HG02798 (cell line): ENCODE measurements around the gene ERGIC3.

Experiments used
- ATAC-seq: cut with Tn5 transposase; IDR thresholded peaks from one replicate; pipeline ENCODE4 v1.9.1; 2021; ENCODE audit warnings: mild to moderate bottlenecking; ENCODE audit not compliant: unreplicated experiment, poor library complexity

Gene ERGIC3

DNA sequence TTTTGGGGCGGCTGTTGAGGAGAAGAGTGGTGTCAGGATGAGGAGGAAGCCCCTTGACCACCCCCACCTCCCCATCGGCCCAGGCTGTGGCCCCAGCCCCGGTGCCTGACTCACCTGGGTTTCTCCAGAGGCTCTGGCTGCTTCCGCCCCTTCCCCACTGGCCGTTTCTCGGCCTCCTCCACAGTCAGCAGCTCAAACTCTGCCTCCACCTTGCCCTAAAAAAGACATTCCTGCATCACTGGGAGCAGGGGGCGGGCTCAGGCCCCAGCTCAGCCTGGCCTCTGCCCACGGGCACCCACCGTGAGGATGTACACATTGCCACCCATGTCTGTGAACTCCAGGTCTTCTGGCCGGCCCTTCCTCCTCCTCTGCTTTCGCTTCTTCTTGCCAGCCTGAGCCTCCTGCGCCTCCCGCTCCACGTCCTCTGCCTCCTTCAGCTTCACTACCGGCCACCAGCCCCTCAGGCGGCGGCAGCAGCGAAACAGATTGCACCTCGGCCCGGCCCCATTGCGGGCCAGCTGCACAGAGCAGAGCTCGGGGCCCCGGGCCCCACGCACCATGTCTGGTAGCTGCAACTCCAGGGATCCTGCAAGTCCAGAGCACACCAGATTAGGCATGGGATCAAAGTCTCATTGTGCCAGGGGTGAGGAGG is 17.3 kb downstream of the ERGIC3 start:
- ATAC-seq = no peak

DNA sequence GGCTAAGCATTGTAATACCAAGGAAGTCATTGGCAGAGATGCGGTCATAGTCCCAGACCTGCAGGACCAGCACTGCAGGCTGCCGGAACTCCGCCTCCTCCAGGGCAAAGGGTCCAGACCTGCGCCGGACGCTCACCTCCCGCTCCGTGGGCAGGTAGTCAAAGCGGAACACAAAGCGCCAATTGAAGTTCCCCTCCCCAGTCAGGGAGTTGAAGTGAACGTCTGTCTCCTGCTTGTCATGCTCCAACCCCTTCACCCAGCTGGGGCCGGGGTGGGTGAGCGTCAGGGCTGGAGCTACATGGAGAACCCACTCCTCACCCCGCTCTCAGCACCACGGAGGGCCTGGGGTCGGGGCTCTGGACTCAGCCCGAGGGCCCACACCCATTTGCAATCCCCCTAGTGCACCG is 18.2 kb downstream of the ERGIC3 start:
- no peak for ATAC-seq

- ATAC-seq = no peak
These were observed 18.7 kb downstream of the ERGIC3 start for GRCh38 chr20:35560541-35560940.

DNA sequence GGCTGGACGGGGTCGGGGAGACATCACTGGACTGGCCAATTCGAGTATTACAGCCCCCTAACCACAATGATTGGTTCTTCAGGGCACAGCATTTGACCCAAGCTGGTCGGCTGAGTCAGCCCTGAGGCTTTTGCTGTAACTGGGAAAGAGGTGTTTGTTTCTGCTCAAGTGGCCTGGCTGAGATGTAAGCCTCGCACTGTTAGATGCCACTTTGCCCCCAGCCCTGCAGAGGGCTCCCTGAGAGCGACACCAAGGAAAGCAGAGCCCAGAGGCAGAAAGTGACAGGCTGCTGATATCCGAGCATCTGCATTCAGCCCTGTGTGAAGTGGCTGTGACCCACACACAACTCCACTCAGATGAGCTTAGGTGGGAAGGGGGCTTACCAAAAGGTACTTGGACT is 19.4 kb downstream of the ERGIC3 start:
- no peak for ATAC-seq

DNA sequence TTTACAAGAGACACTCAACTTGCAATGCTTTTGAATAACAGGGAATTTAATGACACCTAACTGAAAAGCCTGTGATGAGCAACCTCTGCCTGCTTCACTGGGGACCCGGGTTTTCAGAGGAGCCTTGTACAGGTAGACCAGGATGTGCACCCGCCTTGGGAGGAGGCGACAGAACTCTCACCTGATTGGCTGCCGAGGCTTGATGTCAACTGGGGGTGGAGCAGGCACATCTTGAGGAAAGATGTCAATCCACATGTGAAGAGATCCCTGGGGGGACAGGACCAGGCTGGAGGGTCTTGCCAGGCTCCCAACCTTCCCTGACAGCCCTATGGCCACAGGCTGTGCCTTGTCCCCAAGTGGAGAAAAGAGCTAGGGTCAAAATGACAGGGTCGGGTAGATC is 19.8 kb downstream of the ERGIC3 start:
- no peak for ATAC-seq

DNA sequence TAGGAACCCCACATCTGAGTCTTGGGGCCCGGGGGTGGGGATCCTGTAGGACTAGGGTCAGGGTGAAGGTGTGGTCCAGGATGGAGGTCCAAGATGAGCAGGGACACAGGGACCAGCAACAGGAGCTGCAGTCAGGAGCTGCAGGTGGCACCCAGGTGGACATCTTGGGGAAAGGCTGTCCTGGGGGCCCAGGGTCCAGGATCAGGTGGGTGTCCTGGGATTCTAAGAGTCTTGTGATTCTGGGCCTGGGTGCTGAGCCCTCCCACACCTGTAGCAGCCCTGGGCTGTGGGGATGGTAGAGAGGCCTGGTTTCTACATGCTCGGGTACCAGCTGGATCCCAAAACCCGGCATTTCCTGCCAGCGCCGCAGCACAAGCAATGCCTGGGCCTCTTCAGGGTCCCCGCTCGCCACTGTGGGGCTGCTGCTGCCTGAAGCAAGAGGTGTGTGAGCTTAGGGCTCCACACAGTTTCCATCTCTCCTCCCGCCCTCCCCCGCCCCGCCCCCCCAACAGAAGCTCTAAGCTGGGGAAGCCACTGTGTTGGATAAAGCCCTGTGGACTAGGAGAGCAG is 20.7 kb downstream of the ERGIC3 start:
- ATAC-seq = no peak

- ATAC-seq = no peak
These were observed 22.0 kb downstream of the ERGIC3 start for GRCh38 chr20:35563834-35564233.

DNA sequence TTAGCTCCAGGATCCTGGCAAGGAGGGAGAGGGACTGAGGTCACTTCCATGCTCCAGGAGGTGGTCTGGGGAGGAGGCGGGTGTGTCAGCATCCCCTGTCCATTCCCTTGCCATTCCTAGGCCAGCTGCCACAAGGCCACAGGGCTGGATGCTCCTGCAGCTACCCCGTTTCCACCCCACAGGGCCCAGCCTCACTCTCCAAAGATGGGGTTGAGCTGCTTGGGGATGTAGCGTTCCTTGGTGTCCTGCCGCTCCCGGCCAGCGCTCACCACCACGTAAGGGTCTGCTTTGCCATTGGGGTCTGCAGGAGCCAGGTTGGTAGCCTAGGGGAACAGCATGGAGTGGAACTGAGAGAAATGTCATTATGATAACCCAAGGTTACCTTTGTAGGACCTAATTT is 23.0 kb downstream of the ERGIC3 start:
- no peak for ATAC-seq

GRCh38 chr20:35568645-35569044 is 26.8 kb downstream of the ERGIC3 start:
- ATAC-seq = no peak

- ATAC-seq = no peak
These were observed 29.7 kb downstream of the ERGIC3 start for GRCh38 chr20:35571555-35571954.

GRCh38 chr20:35572838-35573237 is 31.0 kb downstream of the ERGIC3 start:
- no peak for ATAC-seq

- no peak for ATAC-seq
These were observed 34.1 kb downstream of the ERGIC3 start for GRCh38 chr20:35575958-35576357.

- no peak for ATAC-seq
These were observed 34.9 kb downstream of the ERGIC3 start for GRCh38 chr20:35576816-35577215.

GRCh38 chr20:35578469-35578868 is 36.6 kb downstream of the ERGIC3 start:
- no peak for ATAC-seq

DNA sequence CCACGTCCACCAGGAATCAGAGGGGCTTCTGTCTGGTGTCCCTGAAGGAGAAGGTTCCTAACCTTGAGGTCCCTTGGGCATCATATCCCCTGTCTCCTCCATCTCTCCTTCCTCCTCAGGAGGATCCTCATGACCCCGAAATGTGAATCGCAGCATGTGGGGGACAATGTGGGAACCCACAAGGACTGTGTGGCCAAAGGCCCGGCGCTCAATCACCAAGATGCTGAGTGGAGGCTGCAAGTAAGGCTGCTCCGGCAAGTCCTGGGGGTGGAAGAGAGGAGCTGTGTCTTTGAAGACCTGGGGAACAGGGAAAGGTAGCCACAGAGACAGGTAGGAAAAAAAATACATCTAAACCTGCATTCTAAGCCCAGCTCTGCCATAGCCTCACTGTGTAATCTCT is 37.3 kb downstream of the ERGIC3 start:
- ATAC-seq = no peak

- ATAC-seq = no peak
These were observed 40.3 kb downstream of the ERGIC3 start for GRCh38 chr20:35582131-35582530.

DNA sequence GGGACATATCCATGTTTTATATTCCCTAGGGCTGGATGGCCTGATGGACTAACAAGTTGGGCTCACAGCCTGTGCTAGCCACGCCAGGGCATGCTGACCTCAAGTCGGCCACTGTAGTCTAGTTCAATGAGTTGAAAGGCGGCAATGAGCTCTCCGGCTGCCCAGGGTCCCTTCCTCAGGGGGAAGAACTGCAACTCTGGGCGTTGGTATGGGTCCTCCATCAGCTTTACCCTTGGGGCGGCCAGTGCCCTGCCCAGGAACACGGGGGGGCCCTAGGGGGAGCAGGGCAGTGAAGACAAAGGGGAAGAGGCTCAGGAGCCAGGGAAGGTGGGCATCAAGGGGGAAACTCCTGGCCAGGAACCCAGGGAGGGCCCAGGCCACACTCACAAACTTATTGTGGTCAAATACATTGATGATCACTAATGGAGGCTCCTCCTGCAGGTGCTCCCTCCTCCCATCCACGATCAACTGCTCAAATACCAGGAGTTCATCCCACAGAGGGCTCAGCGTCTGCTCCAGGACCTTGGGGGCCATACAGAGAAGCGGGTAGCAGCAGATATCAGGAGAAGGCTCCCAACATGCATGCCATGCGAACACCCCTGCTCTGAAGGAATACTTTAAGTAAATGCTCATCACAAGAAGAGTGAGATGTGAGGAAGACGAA is 41.0 kb downstream of the ERGIC3 start:
- no peak for ATAC-seq

GRCh38 chr20:35583636-35584560 is 42.0 kb downstream of the ERGIC3 start:
- ATAC-seq = no peak

DNA sequence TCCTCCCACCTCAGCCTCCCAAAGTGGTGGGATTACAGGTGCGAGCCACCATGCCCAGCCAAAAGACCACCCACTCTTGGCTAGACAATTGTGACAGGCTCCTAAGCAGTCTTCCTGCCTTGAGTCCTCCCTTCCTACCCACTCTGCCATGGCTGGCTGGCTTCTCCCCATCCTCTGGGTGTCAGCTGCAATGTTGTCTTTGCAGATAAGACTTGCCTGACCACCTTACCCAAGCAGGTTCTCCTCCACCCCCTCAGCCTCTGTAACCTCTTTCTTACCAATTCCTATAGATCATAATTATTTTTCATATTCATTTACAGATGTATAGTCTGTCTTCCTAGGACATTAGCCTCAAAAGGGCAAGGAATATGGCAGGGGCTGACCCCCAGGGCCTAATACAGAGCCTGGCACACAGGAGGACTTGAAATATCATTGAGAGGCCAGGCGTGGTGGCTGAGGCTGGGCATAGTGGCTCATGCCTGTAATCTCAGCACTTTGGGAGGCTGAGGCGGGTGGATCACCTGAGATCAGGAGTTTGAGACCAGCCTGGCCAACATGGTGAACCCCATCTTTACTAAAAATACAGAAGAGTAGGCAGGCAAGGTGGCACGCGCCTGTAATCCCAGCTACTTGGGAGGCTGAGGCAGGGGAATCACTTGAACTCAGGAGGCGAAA is 45.0 kb downstream of the ERGIC3 start:
- no peak for ATAC-seq

GRCh38 chr20:35587436-35587835 is 45.6 kb downstream of the ERGIC3 start:
- ATAC-seq = no peak
